ENCODE measurements around the gene LGALS9B.
"Not testable (repeated sequence)": the region's sequence is repeated elsewhere in the genome, so short reads cannot be mapped to it uniquely, and the experiment has no call there.

DNA sequence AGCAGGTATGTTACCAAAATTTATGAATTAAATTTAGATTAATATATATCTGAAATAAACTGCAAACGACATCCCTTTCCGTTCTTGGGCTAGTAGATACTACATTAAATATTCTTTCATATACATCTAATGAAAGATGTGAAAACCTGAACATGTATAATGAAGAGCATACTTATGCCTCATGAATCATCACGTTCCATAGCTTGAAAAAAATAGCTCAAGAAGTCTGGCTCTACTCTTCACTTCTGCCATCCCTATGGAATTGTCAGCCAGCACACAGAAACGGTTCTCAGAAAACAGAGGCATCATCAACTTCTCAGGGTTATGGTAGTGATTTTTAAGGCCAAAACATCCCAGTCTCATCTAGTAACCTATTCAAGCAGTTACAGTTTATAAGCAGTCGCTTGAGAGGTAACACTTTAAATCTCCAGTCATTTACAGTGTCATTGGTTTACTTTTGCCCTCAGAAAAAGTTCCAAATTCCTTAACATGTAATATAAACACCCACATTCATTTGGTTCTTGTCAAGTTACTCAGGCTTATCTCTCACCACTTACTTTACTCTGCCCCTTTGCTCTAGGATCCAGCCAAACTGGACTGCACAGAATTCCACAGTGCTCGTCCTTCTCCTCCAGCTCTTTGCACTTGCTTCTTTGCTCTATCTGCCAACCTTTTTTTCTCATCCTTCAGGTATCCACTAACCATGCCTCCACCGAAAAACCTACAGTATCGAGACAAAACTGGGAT, 66.6 kb downstream of the LGALS9B start:
- not testable (repeated sequence) for TF ChIP-seq FOXM1 (CRISPR knock-in tag; IDR thresholded peaks at IDR 0.05); SMARCE1 (IDR thresholded peaks at IDR 0.05; ENCODE audit: borderline replicate concordance); MAFF (IDR thresholded peaks at IDR 0.05; ENCODE audit: low read depth, low read length); ZNF253 (CRISPR knock-in tag; IDR thresholded peaks at IDR 0.05; ENCODE audit: borderline replicate concordance); SETDB1 (CRISPR knock-in tag; IDR thresholded peaks at IDR 0.05; ENCODE audit: borderline replicate concordance)
- TF ChIP-seq, protein P1, sequence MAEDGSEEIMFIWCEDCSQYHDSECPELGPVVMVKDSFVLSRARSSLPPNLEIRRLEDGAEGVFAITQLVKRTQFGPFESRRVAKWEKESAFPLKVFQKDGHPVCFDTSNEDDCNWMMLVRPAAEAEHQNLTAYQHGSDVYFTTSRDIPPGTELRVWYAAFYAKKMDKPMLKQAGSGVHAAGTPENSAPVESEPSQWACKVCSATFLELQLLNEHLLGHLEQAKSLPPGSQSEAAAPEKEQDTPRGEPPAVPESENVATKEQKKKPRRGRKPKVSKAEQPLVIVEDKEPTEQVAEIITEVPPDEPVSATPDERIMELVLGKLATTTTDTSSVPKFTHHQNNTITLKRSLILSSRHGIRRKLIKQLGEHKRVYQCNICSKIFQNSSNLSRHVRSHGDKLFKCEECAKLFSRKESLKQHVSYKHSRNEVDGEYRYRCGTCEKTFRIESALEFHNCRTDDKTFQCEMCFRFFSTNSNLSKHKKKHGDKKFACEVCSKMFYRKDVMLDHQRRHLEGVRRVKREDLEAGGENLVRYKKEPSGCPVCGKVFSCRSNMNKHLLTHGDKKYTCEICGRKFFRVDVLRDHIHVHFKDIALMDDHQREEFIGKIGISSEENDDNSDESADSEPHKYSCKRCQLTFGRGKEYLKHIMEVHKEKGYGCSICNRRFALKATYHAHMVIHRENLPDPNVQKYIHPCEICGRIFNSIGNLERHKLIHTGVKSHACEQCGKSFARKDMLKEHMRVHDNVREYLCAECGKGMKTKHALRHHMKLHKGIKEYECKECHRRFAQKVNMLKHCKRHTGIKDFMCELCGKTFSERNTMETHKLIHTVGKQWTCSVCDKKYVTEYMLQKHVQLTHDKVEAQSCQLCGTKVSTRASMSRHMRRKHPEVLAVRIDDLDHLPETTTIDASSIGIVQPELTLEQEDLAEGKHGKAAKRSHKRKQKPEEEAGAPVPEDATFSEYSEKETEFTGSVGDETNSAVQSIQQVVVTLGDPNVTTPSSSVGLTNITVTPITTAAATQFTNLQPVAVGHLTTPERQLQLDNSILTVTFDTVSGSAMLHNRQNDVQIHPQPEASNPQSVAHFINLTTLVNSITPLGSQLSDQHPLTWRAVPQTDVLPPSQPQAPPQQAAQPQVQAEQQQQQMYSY (CRISPR knock-in tag; IDR thresholded peaks at IDR 0.05) = not testable (repeated sequence)
